CD4-positive, alpha-beta T cell treated with Interleukin-12 subunit alpha and Interleukin-12 subunit beta, for 1 hour (primary cell): ENCODE data around the gene TYW5.

ENCODE experiments used
- DNase-seq: peaks from one replicate; pipeline ENCODE4 v3.0.0-alpha.2; 2020

Gene TYW5, protein sequence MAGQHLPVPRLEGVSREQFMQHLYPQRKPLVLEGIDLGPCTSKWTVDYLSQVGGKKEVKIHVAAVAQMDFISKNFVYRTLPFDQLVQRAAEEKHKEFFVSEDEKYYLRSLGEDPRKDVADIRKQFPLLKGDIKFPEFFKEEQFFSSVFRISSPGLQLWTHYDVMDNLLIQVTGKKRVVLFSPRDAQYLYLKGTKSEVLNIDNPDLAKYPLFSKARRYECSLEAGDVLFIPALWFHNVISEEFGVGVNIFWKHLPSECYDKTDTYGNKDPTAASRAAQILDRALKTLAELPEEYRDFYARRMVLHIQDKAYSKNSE

DNA sequence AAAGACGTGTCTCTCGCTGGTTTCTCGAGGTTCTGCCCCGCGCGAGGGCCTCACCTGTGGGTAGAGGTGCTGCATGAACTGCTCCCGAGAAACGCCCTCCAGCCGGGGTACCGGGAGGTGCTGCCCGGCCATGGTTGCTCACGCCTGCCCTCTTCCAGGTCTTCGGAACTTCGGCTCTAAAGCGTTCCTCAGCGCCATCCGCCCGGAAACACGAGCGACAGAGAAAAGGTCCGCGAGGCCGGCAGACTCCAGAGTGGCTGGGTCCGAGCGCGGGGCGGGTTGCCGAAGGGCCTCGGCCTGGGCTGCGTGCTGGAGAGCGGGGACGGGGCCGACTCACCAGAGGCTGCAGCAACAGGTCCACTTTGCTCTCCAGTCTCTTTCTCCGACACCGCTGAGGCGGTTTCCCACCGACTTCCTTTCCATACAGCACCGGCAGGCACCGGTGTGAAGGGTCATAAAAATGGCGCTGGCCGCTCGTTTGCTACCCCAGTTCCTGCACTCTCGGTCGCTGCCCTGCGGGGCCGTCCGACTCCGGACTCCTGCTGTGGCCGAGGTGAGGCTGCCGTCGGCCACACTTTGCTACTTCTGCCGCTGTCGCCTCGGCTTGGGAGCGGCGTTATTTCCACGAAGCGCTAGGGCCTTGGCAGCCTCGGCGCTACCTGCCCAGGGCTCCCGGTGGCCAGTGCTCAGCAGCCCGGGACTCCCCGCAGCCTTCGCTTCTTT lies at the start of gene TYW5, which contains the start of gene MAIP1:
TYW5 (minus strand) TSS at position 153 of the 723 bp plus-strand sequence; CDS start at position 132, 21 bp downstream.
MAIP1 (plus strand) TSS at position 244 of the 723 bp plus-strand sequence; CDS start at position 461, 217 bp downstream.
- DNase-seq = peak; percentile 78

DNA sequence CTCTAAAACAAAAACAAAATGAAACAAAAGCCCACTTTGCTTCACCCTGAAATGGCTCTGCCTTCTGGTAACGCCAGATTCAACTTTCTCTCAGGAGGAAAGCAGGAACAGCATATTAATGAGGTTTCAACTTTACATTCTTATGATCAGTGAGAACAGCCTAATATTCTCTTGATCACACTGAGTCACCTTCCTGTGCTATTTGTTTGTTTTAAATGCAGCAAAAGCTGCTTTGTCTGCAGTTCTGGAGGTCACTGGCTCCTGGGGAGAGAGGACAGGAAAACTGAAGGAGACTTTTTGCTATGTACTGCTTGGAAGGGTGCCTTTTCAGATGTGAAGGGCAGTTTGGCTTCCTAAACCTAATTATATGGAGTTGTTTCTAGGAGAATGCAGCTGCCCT lies 48.2 kb upstream of the TYW5 start:
- no peak for DNase-seq

GRCh38 chr2:200000444-200001163 lies 45.3 kb upstream of the TYW5 start:
- DNase-seq = no peak

DNA sequence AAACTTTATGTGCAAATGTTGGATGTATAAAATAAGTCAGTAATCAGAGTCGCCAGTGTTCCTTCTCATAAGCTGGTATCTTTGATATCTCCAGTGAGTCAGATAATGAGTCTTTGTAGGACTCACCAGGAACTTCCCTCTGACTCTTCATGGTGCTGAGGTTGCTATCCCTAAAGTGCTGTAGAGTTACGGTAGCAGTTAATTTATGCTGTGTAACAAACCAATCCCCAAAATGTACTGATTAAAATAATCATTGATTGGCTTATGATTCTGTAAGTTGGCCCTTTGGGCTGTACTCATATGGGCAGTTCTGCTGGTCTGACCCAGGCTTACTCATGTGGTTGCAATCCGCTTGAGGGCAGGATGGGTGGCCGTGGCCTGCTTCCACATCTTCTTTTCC lies 43.9 kb upstream of the TYW5 start:
- DNase-seq = no peak

GRCh38 chr2:199997296-199997695 lies 42.0 kb upstream of the TYW5 start:
- DNase-seq = no peak

DNA sequence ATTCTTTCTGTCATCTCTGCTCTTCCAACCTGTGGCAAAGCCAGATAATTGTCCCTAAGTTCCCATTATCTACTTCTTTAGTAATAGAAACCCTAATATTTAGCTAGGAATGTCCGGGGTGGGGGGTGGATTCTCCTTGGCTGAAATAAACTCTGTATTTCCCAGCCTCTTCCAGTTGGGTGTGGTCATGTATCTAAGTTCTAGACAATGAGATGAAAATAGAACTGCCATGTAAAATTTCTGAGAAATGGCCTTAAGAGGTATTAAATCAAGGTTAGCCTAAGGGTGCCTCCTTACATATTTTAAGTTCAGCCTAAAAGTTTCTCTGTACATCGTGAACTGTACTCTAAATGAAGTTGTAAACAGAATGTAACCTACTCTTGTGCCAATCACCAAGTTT lies 39.6 kb upstream of the TYW5 start:
- no peak for DNase-seq

DNA sequence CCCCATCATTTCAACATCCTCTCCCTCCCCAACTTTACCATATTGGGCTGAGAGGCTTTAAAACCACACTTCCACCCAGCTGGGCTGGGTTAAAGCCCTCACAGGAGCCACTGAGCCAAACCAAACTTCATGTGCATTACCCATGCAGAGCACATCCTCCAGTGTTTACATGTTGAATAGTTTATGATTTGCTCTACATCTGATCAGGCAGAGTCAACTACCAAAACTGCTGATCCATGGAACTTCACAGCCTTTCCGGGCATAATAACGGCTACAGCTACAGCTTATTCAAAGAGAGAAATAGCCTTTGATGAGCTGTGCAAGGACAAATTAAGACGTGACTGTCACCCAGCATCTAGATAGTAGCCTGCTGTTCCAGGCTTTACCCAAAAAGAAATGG lies 39.1 kb upstream of the TYW5 start:
- DNase-seq = no peak

GRCh38 chr2:199992296-199992695 lies 37.0 kb upstream of the TYW5 start:
- DNase-seq = no peak

DNA sequence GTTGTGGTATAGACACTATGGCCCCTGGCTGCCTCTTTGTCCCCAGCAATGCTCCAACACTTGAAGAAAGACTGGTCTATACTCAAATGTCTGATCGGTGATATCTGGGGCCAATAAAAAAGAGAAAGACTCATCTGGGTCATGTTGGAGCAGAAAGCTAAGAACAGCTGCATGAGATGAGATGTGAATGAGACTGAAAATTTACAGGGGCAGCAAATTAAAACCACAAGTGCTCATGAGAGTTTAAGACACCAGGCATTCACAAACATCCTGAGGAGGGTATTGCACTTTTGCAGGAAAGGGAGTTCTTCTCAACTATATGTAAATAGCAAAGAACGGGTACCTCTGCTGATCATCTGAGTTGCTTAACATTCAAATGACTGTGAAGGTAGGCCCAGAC lies 36.4 kb upstream of the TYW5 start:
- no peak for DNase-seq

DNA sequence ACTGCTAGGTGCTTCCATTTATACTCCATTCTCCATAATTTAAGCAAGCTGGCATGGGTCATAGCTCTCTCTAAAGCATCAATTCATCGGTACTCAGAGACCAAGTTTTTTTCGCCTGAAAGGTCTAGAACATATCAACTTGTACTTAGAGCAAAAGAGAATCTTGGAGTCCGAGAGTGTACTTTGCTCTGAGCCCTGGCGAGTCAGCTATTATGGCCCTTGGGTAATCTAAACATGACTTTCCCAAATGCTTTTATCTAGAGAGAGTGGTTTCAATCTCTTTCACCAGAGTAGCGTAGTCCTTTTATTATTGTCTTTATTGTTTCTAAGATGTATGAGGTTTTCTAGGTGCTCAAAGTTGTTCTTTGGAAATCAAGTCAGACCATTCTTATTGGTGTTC lies 34.5 kb upstream of the TYW5 start:
- no peak for DNase-seq

DNA sequence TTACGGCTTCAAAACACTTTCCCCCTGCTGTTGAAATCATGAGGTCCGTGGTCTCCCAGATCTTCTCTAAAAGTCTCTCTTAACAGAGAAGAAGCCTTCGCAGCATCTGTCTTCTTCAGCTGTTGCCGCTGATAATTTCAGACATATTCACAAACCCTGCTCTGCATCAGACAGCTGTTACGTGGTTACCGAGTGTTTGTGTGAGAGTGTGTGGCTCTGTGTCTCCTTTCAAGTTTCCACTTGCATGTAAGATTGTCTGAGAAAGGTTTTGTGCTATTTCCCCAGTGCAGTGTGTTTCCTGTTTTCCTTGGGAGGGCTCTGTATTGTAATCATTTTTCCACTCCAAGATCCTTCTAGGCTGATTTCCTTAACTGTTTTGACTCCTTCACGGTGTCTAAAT lies 32.9 kb upstream of the TYW5 start:
- DNase-seq = no peak

DNA sequence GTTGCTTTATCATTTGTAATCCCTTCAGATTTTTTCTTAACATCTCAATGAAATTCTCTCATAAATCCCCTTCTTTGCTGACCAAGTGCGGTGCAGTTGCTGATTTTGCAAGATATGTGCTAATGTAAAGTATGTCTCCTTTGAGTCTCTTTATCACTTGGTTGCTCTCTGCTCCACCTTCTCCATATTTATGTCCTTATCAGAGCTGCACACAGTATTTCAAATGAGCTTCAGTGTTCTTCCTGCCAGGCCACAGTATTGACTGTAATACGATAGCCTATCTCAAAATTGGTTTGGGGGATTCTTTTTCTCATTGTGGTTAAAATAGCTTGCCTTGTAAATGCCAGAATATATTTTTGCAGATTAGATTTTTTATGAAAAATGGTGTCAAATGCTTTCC lies 32.3 kb upstream of the TYW5 start:
- DNase-seq = no peak

DNA sequence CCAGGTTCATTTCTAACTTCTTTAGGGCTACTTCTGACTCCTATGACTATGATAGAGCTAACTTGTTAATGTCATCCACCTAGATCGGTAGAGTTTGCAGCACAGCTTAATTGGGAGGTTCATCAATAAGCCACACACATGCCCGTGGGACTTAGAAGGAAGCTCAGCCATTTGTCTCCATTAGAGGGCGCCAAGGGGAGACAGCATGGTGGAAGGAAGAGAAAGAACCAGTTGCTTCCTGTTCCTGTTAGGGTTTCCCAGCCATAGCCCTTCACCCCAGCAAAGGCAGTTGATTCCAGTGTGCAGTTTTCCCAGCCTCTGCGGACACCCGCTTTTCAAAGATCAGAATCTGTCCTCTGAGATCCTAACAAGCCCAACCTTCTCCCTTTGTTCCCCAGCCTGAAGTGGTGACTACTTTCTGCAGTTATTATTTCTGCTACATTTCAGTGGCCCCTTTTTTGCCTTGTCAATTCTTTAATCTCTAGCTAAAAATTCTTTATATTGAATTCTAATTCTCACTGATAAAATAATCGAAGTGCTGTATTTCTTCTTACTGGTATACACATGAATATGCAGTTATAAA lies 30.4 kb upstream of the TYW5 start:
- DNase-seq = peak; percentile 54

DNA sequence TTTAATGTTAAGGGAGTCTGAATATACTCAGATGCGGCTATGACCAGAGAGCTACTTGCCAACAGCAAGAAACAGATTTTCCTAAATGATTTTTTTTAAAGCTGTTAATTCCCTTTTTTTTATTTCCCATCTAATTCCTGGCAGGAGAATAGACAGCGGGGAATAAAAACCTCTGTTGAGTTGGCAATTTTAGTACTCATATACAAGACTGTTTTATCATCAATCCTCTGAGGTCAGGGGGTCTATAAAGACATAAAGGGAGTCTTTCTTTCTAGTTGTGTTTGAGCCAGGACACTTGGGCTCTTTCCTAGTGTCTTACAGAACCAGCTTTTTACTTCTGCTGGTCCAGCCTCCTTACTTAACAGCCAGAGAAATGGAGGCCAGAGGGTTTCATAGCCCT lies 29.5 kb upstream of the TYW5 start:
- no peak for DNase-seq

- no peak for DNase-seq
These were observed 28.9 kb upstream of the TYW5 start for GRCh38 chr2:199984159-199984558.

- DNase-seq = no peak
These were observed 28.2 kb upstream of the TYW5 start for GRCh38 chr2:199983534-199983933.

DNA sequence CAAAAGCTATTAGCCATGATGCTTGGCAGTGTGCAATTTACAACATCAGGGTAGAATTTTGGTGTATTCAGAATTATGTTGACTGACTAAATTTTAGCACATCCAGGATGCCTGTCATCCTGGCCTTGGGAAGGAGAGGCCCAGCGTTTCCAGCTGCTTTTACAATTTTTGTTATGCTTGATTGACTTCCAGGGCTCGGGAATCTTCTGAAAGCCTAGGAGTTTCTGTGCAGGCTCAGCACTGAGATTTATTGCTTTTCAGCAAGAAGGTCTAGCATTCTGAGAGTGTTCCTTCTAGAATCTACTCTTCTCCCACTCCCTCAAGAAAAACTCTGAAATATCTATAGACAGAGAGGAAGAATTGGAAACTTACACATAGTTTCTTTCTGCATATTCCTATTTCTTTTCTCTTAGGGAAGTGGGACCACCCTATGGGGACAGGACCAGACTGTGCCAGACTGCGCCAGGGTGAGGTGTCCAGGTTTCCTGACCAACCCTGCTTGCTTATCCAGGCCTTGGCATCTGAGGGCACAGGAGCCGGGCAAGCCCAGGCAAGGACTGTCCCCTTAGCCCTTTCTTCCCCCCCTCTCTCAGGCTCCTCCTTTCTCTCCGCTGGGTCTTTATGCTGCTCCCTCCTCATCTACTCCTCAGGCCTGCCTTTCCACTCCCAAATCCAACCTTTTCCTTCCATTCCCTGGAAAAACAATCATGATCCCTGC lies 27.0 kb upstream of the TYW5 start:
- DNase-seq = no peak

- peak; percentile 77 for DNase-seq
These were observed 24.7 kb upstream of the TYW5 start for GRCh38 chr2:199979832-199980628.

DNA sequence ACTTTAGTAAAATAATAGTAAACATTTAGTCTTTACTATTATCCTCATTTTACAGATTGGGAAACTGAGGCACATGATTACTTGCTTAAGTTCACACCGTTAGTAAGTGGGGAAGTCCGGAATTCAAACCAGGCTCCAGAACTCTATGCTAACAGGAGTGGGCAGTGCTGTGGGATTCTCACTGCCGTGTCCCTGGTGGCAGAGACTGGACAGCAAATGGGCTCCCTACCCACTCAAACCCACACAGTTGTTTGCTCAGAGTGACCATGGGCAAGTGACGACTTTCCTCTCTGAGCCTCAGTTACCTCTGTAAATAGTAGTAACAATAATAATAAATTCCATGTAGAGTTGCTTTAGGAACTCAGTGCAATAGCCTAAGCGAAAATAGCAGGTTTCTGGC lies 24.1 kb upstream of the TYW5 start:
- DNase-seq = no peak

GRCh38 chr2:199977984-199978415 lies 22.7 kb upstream of the TYW5 start:
- no peak for DNase-seq

DNA sequence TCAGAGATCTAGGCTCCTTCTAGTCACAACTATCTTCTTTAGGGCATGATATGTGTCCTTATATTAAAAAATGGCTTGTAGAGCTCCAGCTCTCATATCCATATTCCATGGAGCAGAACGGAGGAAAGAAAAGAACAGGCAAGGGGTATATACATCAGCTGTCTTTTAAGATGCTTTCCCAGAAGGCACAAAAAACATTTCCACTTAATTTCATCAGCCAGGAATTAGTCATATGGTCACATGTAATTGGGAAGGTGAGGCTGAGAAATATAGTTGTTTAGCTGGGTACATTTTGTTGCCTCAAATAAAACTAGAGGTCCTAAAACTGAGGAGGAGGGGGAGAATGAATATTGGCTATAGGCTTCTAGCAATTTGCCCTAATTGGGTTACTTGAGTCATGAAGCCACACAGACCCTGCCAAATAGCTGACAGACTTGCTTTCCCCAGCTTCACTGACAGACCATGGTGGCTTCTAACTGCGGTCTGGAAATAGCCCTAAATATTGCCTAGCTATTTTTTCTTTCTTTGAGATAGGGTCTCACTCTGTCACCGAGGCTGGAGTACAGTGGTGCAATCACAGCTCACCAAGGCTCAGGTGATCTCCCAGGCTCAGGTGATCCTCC lies 20.1 kb upstream of the TYW5 start:
- DNase-seq = no peak
